Right forelimb (tissue), 1 donor: ENCODE results near the gene LAD1.

Experiments used
- DNase-seq: peaks from one replicate; pipeline ENCODE4 v3.0.0-alpha.2; 2018

The LAD1 gene

DNA sequence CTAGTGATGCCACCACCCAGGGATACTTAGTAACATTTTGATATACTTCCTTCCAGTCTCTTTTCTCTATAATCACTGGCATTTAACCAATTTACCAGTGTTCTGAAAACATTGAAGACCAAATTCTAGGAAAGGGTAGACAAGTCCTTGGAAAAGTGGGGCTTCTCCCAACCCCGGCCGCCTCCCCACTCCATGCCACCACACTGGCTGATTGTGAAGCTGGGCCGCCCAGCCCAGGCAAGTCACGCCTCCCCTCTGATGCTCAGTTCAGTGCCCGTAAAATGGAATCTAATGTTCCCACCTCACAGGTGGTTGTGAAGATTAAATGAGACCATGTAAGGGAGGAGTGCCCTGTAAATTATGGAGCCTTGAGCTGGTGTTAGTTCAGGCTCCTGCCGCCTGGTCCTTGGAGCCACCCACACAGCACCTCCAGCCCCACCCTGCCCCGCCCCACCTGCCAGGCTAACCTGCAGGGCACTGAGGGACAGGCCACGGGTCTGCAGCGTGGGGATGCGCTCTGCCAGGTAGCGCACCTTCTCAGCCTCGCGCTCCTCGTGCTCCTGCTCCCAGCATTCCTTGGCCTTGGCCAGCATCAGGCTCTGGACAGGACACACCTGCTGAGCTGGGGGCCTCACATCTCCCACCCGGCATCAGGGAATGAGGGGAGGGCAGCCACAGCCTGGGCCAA is 15.1 kb upstream of the LAD1 start:
- DNase-seq, result no peak

DNA sequence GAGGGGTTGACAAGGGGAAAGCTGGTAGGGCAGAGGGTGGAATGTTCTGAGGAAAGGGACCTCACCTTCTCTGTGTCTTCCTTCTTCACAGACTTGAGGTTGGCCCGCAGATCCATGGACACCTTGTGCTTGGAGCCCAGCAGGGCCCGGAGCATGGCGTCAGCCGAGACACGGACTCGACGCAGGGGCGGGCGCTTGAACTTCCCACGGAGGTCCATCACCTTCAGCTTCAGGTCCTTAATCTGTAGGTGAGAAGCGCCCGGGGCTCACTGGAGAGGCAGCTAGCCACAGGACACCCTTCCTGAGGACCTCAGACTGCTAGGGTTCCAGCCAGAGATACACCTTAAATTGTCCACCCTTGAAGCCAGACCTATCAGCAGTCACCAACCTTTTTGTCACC is 12.2 kb upstream of the LAD1 start:
- no peak for DNase-seq

DNA sequence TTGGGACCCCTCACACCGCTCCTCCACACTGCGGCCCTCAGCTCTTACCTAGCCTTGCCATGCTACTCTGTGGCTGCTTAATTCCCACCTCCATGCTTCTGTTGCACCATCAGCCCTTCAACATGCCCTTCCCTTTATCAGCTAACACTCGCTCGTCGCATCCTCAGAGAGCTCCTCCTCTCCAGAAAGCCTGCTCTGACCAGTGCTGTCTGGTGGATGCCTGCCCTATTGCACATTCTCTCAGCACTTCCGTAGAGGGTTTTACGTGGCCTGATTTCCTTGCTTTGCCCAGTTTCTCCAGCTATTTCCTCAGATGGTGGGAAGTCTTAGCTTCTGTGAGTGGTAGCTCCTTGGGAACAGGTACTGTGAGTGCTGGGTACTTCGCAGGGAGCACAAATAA is 10.3 kb upstream of the LAD1 start:
- no peak for DNase-seq

DNA sequence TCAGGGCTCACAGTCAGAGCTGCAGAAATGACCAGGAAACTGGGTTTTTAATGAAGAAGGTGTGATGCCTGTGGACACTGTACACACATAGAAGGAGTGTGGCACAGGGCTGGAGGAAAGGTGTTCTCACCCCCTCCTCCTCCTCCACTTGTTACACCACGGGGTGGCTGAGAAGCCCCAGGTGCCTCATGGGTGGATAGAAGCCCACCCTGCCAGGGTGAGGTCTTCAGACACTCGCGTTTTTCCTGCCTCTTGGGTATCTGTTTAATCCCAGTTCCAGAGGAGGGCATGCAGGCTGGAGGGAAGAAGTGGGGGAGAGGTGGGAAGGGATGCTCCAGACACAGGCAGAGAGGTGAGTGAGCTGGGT is 9.7 kb upstream of the LAD1 start:
- DNase-seq, result no peak

DNA sequence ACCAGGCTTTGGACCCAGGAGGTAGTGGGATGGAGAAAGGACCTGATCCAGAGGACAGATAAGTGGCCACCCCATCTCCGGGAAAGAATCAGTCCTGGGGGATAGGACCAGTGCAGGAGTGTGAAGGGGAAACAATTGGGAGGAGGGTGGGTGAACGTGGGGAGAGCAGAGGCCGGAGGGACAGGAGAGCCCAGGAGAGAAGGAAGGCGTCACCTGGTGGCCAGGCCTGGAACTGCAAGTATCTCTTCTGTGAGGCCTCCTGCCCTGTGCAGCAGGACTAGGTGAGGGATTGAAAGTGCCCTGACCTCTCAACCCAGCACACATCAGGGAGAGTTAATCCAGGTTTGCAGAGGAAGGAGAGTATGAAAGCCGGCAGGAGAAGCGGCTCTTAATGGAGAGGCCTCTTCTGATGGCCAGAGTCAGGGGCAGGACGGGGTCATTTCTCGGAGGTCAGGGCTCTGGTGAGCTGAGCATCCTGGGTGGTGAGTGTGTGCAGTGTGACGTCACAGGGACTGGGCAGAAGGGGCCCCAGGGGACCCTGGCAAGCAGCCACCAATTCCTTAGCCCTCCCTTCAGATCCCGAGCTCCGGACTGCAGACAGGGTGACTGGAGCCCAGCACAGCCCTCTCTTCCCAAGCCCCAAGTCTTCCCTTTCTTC is 9.2 kb upstream of the LAD1 start:
- DNase-seq, result peak; percentile 88

DNA sequence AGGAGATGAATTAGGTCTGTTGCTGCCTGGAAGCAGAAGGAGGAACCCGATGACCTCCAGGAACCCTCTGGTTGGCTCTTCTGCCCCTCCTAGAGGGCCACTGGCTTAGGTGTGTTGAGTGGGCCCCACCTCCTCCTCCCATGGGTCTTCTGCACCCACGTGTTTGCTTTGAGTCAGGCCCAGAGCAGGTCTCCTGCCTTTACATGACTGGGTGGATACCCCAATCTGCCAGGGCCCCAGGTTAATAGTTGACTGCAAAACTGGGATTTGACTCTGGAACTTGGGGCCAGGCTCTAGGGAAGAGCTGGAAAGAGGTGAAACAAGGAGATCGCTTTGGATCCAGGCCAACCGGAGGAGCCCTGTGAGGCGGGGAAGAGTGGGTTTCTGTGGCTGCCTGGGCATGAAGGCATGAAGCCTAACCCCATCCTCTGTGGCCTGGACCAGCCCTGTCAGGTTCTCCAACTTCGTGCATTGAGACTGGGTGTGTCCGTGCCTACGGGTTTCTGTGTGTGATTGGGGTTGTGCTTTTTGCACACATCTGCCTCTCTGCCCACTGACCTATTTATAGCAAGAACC is 7.8 kb upstream of the LAD1 start:
- no peak for DNase-seq

DNA sequence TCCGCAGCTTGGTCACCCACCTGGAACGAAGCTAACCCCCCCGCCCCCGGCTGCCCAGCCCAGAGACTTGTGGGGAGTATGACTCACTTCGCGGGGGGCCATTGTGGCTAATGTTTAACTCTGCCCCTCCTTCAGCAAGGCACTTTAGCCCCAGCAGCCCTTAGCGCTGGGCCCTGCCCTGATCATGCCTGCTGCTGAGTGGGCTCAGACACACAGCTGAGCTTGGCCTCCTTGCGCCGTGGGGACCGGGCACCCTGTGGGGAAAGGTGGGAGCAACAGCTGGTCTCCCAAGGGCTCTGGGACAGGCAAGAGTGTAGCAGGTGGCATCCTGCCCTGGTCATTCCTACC is 6.3 kb upstream of the LAD1 start:
- DNase-seq, result no peak

DNA sequence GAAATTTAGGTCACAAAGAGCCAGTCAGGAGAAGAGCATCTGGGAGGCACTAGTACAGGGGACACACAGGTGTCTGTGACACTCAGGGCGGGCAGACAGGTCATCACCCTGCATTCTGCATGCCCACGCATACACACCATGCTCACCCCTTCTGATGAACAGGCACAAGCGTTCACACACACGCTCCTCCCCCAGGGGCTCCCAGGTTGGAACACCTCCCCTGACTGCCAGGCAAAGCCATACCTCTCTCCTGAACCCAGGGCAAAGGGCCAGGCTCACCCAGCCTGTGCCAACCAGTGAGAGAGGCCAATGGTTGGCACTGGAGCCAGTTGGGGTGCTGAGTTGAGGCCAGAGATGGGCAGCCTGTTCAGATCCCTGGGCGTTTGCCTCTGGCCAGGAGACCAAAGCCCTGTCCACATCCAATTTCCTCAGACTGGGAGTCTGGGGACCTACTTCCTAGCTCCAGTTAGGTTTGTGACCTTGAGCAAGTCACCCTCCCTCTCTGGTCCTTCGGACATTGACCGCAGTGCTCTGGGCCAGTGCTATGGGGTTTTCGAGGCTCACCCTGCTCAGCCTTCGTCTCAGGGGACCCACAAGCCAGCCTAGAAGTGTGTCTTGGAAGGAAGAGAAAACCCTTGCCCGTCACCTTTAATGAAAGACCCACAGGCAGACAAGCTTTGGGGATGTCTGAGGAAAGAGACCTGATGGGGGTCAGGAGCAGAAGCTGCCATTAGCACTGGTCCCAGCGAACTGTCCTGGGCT is 5.8 kb upstream of the LAD1 start:
- no peak for DNase-seq

DNA sequence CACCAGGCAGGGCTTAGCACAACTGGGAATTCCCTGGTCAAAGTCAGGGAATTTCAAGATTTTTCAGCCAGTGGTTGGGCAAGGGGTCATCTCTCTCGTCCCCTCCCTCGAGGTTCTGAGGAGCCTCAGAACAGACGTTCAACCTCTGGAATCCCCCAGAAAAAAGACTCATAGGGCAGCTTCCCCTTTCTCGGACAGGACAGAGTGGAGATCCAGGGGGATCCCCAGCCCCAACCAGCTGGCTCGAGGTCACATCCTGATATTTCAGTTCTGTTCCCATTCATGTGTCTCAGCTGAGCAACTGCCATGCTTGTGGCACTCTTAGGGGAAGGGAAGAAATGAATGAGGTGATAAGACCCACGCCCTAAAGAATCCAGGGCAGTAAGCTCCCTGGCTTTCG is 4.9 kb upstream of the LAD1 start:
- no peak for DNase-seq

DNA sequence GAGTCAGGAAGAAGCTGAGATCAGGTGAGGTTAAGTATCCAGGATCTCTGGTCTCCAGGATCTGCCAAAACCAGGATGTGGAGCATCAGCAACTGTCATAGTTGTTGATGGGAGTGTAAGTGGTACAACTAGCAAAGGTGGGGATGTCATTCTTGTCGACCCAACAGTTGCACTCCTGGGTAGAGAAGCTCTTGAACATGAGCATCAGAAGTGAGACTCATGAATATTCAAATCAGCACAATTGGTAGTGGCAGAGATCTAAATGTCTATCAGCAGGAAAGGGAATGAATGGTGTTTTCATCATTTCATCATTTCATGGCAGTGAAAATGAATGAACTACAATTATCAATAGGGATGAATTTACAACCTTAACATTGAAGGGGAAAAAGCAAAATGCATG is 4.2 kb upstream of the LAD1 start:
- no peak for DNase-seq

DNA sequence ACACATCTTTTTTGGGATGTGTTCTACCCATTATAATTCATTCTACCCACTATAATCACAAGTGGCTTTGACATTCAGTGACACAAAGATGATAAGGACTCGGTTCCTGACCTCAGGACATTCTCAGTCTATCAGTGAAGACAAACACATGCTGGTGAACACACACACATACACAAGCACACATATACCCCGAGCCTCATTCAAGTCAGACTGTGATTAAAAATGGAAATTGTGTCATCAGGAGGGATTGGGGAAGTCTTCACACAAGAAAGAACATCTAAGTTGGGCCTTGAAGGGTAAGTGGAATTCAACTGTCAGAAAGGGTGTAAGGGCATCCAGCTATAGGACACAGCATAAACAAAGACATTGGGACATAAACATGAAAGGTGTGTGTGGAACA is 2.6 kb upstream of the LAD1 start:
- DNase-seq, result no peak

DNA sequence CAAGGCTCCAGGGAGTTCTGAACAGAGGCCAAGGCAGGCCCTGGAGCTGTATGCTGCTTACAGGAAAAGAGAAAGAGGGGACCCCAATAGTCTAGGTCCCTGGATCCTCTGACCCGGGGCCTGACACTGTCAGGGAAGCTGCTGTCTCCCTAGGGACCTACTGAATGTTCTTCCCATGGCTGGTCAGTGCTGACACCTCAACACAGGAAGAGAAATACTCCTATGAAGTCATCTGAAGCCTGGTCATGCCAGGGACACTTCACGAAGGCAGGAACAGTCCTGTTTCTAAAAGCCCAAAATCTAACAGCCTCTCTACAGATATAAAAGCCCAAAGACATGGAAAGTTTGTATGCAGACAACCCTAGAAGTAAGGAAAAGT is 1.7 kb upstream of the LAD1 start:
- DNase-seq, result no peak

DNA sequence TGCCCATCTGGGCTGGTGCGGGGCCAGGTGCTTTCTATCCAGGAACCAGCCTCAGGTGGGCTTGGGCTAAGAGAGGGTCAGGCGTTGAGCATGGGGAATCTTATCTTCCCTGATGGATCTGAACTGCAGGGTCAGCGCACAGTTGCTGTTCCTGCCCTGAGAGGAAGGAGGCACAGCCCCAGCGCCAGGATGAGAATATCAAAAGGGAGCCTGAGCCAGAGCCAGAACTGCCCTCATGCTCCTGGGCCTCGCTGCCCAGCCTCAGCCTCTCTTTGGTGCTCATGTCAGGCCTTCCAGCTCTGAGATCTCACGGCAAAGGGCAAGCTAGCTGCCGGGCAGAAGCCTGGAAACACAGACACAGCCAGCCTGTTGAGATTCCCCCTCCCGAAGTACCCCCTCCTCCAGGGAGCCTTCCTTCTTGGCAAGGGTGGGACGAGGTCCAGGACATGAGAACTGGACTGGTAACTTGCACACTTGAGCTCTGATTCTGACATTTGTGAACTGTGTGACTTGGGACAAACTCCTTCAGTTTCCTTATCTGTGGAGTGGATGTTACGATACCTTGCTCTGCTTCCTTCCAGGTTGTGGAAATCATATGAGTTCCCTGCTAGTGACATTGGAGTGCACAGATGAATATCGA is 1.2 kb upstream of the LAD1 start:
- DNase-seq, result no peak

DNA sequence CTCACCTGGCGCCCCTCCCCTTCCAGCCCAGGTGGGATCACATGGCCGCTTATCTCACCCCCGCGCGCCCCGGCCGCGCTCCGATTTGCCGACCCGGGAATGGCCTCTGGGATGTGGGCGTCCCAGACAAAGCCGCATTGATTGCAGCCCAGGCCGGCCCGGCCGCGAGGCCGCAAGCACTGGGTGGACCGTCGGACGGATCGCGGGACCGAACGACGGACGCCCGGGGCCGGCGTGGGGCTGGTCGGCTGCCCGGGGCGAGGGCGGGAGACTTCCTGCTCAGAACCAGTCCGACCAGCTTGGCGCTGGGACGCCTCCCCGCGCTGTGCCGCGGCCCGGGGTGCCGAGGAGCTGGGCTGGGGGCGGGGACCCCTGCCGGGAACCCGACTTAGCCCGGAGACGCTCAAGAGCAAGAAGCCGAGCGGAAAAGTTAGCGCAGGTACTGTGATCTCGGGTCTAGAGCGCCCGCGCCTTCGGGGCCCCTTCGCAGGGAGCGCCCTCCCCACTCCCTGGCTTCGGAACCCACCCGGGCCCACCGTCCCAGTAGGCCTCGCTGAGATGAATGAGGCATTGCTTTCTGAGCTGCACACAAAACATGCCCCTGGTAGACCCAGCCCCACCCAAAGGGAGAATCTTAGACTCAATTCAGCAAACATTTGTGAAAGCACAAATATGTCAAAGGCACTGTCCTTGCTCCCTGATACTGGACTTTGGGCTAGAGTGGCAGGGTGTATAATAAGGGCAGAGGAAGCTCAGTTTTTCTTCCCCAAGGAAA is 415 bp upstream of the LAD1 start:
- no peak for DNase-seq

DNA sequence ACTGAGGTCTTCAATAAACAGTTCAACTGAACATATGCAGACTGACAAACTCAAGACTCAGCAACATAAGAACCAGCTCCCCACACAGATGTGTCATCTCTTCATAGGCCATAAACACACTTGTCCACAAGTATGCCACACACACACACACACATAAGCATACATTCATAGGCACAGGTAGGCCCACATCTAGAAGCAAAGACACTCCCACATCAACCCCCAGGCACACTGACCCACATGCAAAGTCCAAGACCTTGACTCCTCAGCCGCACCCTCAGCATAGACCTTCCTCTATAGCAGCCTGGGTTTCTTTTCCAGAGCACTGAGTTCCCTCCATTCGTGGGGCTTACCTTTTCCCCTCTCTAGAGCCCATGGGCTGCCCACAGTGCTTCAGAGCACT is 1.4 kb downstream of the LAD1 start:
- DNase-seq, result no peak

DNA sequence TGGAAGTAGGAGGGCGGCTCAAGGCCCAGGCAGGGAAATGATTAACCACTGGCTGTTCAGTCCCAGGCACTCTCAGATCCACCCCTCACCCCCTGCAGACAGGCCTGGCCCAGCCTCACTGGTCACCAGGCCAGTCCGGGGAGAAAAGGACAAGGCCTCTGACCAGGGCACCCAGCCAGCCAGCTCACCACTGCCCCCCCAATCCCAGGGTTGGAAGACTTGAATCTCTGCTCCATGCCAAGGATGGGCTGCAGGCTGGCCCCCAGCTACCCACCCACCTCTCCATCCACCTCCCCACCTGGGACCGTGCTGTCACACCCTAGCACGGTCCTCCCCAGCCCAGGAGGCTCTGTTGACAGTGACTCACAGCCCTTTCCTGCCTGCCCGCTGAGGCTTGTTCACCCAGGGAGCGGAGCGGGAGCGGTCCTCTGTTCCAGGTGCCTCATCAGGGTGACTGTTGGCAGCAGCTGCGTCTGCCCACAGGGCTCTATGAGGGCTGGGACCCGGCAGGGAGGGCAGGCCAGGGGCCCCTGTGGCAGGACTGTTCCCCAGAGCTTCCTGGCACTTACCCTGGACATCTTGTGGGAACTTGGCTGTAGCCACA is 2.2 kb downstream of the LAD1 start:
- DNase-seq, result no peak

DNA sequence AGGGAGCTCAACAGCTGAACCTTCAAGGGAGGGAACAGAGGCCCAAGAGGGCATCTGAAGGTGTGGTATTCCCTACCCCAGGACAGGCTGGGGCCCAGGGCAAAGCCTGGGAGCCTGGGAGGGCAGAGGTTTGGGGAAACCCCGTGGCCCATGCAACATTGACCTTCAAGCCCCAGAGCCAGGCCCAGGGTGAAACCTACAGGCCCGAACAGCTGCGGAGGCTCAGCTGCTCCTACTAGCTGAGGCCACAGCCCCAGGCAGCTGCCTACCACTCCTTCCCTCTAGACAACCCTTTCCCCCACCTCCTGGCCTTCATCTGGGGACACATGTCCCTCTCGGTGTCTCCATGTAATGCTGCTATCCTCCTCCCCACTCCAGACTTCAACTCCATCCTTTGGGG is 3.2 kb downstream of the LAD1 start:
- DNase-seq, result no peak

DNA sequence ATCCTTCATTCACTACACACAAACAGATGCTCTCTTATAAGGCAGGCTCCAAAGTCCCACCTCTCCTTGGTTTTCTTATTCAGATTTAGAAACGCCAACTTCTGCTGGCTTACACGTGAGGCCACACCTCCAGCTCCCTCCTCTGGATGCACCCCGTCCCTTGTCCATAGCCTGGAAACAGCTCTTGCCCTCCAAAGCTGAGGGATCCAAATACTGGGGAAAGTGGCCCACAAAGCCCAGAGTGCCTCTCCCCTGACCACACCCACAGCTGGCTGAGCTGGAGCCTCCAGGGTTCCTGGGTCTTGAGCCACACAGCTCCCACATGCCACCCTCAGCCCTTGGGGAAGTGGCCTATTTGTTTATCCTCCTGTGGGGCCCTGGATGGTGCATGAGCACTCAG is 4.5 kb downstream of the LAD1 start:
- DNase-seq, result no peak

DNA sequence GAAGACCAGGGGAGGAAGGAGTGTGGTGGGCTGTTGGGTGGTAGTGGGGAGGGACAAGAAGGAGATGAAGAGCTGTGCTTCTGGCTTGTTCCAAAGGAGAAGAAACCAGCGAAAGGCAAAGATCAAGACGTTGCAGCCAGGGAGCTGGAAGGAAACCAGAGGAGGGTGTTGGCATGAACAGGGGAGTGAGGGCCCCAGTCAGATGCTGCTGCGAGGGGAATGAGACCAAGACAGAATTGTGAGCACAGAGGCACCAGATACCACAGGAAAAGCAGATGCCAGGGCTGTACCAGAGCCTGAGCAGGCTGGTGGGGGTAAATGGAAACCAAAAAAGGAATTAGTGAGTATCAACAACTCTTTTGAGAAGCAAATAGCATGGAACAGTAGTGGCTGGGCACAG is 6.0 kb downstream of the LAD1 start:
- no peak for DNase-seq

DNA sequence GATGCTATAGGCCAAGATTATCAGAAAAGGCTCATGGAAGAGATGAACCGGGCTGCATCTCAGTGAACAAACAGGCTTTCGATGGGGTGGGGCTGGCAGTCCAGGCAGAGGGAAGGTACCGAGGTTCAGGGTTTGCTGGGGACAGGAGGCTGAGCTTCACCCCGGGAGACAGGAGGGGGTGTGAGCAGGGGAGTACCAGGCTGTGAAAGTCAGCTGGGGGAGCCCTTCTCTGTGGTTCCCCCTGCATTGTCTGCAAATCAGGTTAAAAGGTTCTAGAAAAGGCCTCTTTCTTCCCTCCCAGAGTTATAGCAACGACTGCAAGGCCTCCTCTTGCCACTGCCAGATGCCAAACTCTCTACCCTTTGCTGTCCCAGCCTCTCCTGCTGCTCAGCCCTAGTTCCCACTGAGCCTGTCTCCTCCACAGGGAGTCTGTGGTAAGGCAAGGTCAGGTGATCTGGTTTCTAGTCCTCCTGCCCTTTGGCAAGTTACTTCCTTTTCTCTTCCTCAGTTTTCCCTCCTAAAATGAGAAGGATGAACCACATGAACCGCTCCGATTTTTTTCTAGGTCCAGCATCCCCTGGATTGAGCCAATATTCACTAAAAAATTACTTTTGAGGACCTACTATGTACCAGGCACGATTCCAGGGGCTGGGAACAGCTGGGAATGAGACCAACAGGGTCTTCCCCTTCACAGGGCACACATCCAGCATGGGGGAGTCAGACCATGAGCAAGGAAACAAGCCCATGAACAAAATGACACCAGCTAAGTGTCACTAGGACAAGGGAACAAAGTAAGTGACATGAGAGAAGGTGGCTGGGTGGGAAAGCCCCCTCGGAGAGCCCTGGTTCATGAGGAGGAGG is 7.2 kb downstream of the LAD1 start:
- no peak for DNase-seq

DNA sequence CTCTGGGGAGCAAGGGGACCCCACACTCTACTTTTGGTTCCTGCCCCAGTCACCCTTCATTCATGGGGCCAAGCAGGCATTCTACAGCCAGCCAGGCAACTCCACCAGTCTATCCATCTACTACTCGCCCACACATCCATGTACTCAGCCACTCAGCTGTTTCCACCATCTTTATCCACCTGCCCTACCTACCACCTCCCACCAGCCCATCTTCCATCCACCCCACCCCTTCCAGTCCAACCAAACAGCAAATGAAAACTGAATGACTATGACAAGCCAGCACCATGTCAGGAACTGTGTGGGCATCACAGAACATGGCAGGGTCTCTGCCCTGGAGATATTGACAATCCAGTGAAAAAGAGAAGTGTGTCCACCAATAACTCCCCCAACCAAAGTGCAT is 7.9 kb downstream of the LAD1 start:
- DNase-seq, result no peak

DNA sequence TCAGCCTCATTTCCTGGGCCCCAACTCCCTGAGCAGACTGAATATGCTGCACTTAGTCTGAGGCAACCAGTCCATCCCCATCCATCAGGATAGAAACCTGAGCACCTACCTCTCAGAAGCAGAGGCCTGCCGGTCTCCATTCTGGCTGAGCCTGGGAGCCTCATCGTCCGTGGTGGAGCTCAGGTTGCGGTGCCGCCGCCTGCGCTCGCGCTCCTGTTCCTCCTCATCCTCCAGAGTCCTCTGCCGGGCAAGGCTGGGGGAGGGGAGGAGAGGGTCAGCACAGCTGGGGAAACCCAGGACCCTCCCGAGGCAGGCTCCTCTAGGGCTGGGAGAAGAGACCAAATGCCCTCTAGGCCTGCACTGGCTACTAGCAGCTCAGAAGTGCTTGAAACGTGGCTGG is 10.1 kb downstream of the LAD1 start:
- DNase-seq, result no peak
